Ishikawa (cell line): ENCODE results near the gene LRBA.

Experiments
- CEBPB ChIP-seq: IDR thresholded peaks from 2 replicates; pipeline ENCODE4 v1.6.1; 2012
- CREB1 ChIP-seq: IDR thresholded peaks from 2 replicates; pipeline ENCODE4 v1.6.1; 2012; ENCODE audit warnings: low read depth
- EGR1 ChIP-seq: IDR thresholded peaks from 2 replicates; pipeline ENCODE4 v1.6.1; 2012
- EP300 ChIP-seq: IDR thresholded peaks from 2 replicates; pipeline ENCODE4 v1.6.1; 2012; ENCODE audit warnings: borderline replicate concordance
- FOXM1 ChIP-seq: IDR thresholded peaks from 2 replicates; pipeline ENCODE4 v1.6.1; 2012; ENCODE audit warnings: low read depth, borderline replicate concordance
- NFIC ChIP-seq: IDR thresholded peaks from 2 replicates; pipeline ENCODE4 v1.6.1; 2012
- RAD21 ChIP-seq: IDR thresholded peaks from 2 replicates; pipeline ENCODE4 v1.6.1; 2012; ENCODE audit warnings: low read depth
- TAF1 ChIP-seq: IDR thresholded peaks from 2 replicates; pipeline ENCODE4 v1.6.1; 2012; ENCODE audit warnings: low read depth, mild to moderate bottlenecking
- TCF12 ChIP-seq: IDR thresholded peaks from 2 replicates; pipeline ENCODE4 v1.6.1; 2012; ENCODE audit warnings: low read depth
- TEAD4 ChIP-seq: IDR thresholded peaks from 2 replicates; pipeline ENCODE4 v1.6.1; 2012
- YY1 ChIP-seq: IDR thresholded peaks from 2 replicates; pipeline ENCODE4 v1.6.1; 2012; ENCODE audit warnings: low read depth
- ZBTB7A ChIP-seq: IDR thresholded peaks from 2 replicates; pipeline ENCODE4 v1.6.1; 2012; ENCODE audit warnings: low read depth
- TF ChIP-seq, protein P1 (sequence below): IDR thresholded peaks from 2 replicates; pipeline ENCODE4 v1.6.1; 2012; ENCODE audit warnings: low read depth, mild to moderate bottlenecking
- TF ChIP-seq, protein P2 (sequence below): IDR thresholded peaks from 2 replicates; pipeline ENCODE4 v1.6.1; 2012
- TF ChIP-seq, protein P3 (sequence below): IDR thresholded peaks from 2 replicates; pipeline ENCODE4 v1.6.1; 2012

The LRBA gene

DNA sequence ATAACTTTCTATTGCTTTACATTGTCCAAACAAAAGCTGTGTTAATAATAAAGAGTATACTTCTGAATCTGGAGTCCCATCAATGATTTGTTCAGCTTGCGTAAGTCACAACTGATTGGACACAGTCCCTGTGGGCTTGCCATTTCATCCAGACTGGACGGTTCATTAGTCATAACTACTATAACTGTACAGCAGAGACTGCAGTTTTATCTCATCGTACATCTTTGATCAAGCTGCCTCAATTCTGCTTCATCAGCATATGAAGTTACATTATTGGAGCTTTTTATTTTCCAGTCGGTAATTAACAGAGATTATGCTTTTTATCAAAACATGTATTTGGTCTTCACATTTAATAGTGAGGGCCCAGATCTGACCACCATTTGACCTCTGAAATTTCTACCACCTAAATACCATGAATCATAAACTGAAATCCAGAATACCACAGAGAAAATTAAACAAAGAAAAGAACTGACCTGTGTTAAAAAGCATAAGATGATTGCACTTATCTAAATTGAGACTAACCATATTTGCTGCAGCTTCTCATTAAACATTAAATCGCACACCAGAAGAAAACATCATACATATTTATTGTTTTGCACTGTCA lies 445.6 kb downstream of the LRBA start:
- no peak for TF ChIP-seq NFIC
- TF ChIP-seq, protein P1, sequence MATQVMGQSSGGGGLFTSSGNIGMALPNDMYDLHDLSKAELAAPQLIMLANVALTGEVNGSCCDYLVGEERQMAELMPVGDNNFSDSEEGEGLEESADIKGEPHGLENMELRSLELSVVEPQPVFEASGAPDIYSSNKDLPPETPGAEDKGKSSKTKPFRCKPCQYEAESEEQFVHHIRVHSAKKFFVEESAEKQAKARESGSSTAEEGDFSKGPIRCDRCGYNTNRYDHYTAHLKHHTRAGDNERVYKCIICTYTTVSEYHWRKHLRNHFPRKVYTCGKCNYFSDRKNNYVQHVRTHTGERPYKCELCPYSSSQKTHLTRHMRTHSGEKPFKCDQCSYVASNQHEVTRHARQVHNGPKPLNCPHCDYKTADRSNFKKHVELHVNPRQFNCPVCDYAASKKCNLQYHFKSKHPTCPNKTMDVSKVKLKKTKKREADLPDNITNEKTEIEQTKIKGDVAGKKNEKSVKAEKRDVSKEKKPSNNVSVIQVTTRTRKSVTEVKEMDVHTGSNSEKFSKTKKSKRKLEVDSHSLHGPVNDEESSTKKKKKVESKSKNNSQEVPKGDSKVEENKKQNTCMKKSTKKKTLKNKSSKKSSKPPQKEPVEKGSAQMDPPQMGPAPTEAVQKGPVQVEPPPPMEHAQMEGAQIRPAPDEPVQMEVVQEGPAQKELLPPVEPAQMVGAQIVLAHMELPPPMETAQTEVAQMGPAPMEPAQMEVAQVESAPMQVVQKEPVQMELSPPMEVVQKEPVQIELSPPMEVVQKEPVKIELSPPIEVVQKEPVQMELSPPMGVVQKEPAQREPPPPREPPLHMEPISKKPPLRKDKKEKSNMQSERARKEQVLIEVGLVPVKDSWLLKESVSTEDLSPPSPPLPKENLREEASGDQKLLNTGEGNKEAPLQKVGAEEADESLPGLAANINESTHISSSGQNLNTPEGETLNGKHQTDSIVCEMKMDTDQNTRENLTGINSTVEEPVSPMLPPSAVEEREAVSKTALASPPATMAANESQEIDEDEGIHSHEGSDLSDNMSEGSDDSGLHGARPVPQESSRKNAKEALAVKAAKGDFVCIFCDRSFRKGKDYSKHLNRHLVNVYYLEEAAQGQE, result no peak
- TF ChIP-seq FOXM1, result no peak
- TF ChIP-seq, protein P2, sequence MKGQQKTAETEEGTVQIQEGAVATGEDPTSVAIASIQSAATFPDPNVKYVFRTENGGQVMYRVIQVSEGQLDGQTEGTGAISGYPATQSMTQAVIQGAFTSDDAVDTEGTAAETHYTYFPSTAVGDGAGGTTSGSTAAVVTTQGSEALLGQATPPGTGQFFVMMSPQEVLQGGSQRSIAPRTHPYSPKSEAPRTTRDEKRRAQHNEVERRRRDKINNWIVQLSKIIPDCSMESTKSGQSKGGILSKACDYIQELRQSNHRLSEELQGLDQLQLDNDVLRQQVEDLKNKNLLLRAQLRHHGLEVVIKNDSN, result no peak

DNA sequence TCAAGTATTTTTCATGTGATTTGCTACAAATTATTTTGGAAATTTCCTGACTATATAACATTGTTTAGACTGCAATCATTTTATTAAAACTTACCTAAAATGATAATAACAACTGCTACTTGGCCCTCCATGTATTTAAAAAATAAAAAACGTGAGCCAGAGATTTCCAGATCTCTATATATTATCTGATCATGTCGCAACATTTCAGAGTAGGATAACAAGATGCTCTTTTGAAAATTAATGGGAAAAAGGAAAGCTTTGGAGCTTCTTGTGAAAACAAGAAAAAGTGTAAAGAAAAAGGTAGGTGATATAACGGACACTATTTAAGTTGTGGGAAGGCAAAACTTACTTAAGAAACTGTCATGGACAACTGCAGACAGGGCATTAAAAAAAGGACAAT lies 448.0 kb downstream of the LRBA start:
- TF ChIP-seq CEBPB (0 out of 2 replicates have a peak, but pooled peaks have one; percentile 6), EGR1 (no peak), RAD21 (no peak)
- TF ChIP-seq, protein P2, result no peak

DNA sequence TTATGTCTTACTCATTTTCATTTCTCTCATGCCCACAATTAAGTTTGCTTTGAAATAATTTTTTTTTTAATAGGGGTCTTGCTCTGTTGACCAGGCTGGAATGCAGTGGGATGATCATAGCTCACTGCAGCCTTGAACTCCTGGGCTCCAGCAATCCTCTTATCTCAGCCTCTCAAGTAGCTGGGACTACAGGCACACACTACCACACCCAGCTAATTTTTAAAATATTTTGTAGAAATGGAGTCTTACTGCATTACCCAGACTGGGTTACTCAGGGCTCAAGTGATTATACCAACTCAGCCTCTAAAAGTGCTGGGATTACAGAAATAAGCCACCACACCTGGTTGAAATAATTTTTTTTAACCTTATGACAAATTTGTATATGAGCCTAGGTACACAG lies 452.3 kb downstream of the LRBA start:
- TF ChIP-seq EP300, result no peak
- TF ChIP-seq ZBTB7A, result no peak
- no peak for TF ChIP-seq CREB1
- TF ChIP-seq CEBPB, result no peak
- TF ChIP-seq, protein P1, result no peak
- no peak for TF ChIP-seq NFIC
- TF ChIP-seq, protein P2, result no peak
- TF ChIP-seq TEAD4, result no peak

DNA sequence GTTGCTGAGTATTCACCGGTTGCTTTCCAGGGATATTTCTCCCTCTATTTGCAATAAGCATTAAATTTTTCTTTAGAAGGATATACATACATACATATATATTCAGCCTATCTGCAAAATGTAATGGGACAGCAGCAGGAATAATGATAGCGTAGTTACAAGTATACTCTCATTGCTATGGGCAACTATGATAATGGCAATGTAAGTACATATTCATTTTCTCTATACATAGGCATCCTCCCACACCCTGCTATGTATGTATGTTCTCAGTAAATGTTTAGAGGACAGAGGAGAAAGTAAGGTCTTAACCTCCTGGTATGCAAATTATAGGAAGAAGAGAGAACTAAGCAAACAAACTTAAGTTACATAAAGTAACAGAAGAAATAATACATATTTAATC lies 452.8 kb downstream of the LRBA start:
- TF ChIP-seq NFIC (no peak), TAF1 (no peak), CEBPB (no peak), RAD21 (no peak), TCF12 (no peak), CREB1 (no peak), EP300 (no peak), EGR1 (no peak), YY1 (no peak)
- TF ChIP-seq, protein P3, sequence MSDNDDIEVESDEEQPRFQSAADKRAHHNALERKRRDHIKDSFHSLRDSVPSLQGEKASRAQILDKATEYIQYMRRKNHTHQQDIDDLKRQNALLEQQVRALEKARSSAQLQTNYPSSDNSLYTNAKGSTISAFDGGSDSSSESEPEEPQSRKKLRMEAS, result no peak
- TF ChIP-seq, protein P1, result no peak

DNA sequence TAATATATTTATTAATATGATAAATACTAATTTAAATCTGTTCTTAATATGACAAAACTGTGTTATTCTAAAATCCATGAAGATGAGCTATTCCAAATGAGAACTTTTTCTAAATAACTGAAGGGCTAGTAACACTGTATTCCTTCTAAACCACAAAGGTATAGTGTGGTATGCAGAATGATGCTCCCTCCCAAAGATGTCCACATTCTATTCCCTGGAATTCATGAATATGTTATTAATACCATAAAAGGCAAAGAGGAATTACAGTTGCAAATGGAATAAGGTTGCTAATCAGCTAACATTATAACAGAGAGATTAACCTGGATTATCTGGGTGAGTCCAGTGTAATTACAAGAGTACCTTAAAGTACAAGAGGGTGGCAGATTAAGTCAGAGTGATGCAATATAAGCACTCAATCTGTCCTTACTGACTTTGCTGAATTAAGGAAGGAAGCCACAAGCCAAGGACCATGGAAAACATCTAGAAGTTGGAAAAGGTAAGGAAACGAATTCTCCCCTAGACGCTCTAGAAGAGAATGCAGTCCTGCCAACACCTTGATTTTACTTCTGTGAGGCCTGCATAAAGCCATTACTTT lies 453.8 kb downstream of the LRBA start:
- TF ChIP-seq CEBPB (no peak), FOXM1 (no peak), TCF12 (no peak), ZBTB7A (no peak), YY1 (no peak), NFIC (no peak), EP300 (no peak), RAD21 (no peak), CREB1 (no peak), TEAD4 (no peak), TAF1 (no peak), EGR1 (no peak)
- TF ChIP-seq, protein P2, result no peak
- TF ChIP-seq, protein P3, result no peak
- TF ChIP-seq, protein P1, result no peak
